A549 treated with GW870086 at 1 μM for 4 hours (cell line): ENCODE data around the gene ARHGAP36. TPM values are rescaled to one million over a fixed set of nuclear protein-coding genes. Genes with fewer than 3 reads are reported as not detected.

Source experiments
- total RNA-seq: library from RNA; stranded (reverse); fragments of 200-300 nt; extraction: Qiagen RNA extraction; gene quantifications from 5 replicates; pipeline ENCODE4 v1.2.3, GENCODE V29; 2022; ENCODE audit warnings: low read depth

The ARHGAP36 gene
- total RNA-seq: not detected in 5 replicates

GRCh38 chrX:131058136-131058868 lies at the start of gene ARHGAP36:
ARHGAP36 (plus strand) TSS chrX:131058346; CDS start chrX:131081666, 23,320 bp downstream.

Other genes with a start within 250 kb of the ARHGAP36 start
- gene ENOX2, start 155.1 kb upstream of the ARHGAP36 start, total RNA-seq: 6.8 to 10.2 TPM (median 8.4 TPM) in 5 replicates
- gene IGSF1, start 231.0 kb downstream of the ARHGAP36 start, total RNA-seq: 0.23 to 0.53 TPM (median 0.35 TPM) in 5 replicates